GM12873 (cell line): ENCODE measurements around the gene KIF26B.

Experiments
- CTCF ChIP-seq: IDR thresholded peaks from 2 replicates; pipeline ENCODE4 v1.5.1; 2012; ENCODE audit warnings: low read depth, mild to moderate bottlenecking, moderate library complexity, low read length, control low read depth; ENCODE audit not compliant: insufficient read depth; ENCODE audit errors: missing control alignments

KIF26B gene

GRCh38 chr1:245698860-245699259 lies 544.1 kb downstream of the KIF26B start:
- TF ChIP-seq CTCF, result no peak

GRCh38 chr1:245700631-245701030 lies 545.8 kb downstream of the KIF26B start:
- no peak for TF ChIP-seq CTCF

- TF ChIP-seq CTCF, result no peak
Observed at GRCh38 chr1:245701631-245702030, 546.8 kb downstream of the KIF26B start.

- no peak for TF ChIP-seq CTCF
Observed at GRCh38 chr1:245702346-245702745, 547.6 kb downstream of the KIF26B start.

GRCh38 chr1:245704341-245704740 lies 549.6 kb downstream of the KIF26B start:
- TF ChIP-seq CTCF, result no peak

- no peak for TF ChIP-seq CTCF
Observed at GRCh38 chr1:245704765-245705164, 550.0 kb downstream of the KIF26B start.

- no peak for TF ChIP-seq CTCF
Observed at GRCh38 chr1:245707941-245708340, 553.2 kb downstream of the KIF26B start.
